Measurements from ENCODE around the gene MEX3B. TPM values are rescaled to one million over a fixed set of nuclear protein-coding genes. Genes with fewer than 3 reads are reported as not detected.

Gene MEX3B
- 9.0 TPM for total RNA-seq

DNA sequence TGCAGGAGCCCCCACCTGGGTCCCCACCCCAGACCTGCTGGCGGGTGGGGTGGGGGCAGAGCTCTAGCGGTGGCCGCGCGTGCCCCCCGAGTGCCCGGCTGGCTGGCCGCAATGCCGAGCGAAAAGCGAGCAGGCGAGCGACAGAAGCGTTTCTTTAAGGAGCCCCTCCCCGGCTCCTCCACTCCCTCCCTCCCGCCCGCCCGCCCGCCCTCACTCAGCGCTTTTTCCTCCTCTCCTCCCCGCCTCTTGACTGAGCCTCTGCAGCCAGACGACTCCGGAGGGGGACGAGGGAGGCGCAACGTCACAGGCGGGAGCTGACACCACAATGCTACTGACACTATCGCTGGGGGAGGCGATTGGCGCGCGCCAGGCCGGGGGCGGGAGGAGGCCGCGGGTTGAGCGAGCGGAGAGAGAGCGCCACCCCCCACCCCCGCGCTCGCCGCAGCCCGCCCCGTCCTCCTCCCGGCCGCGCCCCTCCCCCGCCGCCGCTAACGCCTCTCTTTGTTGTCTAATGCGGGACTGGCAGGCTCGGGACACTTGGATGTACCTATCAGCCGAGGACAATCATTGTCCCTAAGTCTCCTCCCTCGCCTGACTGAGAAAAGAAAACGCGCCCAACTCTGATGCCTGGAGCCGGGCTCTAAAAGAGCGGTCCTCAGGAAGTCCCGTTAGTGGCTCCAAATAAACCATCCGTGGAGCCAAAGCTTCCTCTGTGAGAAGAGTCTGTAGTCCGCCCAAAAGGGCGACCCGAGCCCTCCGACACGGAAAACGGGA is at the start of gene MEX3B:
TSS of gene MEX3B (minus strand) at position 127 of the 774 bp plus-strand sequence. CDS start 313 bp downstream, outside the sequence.
- no peaks in the 10 kb centered on the region for H3K9me3 ChIP-seq
- H3K27me3 ChIP-seq = no peaks in the 10 kb centered on the region
- peak; percentile 87 to 98 for DNase-seq (ENCODE audit: low spot score in 2 of 2)
- intact Hi-C loops (cut with DNase I) = loop anchor here (2.0 to 10.0 kb wide), 8 partner anchors 91 to 1351 kb away; partner anchors contain the start of genes ABHD17C, EFL1, FSD2 and SAXO2
- TF ChIP-seq, protein P1, sequence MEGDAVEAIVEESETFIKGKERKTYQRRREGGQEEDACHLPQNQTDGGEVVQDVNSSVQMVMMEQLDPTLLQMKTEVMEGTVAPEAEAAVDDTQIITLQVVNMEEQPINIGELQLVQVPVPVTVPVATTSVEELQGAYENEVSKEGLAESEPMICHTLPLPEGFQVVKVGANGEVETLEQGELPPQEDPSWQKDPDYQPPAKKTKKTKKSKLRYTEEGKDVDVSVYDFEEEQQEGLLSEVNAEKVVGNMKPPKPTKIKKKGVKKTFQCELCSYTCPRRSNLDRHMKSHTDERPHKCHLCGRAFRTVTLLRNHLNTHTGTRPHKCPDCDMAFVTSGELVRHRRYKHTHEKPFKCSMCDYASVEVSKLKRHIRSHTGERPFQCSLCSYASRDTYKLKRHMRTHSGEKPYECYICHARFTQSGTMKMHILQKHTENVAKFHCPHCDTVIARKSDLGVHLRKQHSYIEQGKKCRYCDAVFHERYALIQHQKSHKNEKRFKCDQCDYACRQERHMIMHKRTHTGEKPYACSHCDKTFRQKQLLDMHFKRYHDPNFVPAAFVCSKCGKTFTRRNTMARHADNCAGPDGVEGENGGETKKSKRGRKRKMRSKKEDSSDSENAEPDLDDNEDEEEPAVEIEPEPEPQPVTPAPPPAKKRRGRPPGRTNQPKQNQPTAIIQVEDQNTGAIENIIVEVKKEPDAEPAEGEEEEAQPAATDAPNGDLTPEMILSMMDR (IDR thresholded peaks at IDR 0.05) = no peak
- H3K36me3 ChIP-seq = no peaks in the 10 kb centered on the region
- peak within 1 kb of the TSS; percentile 86 to 95 for H3K4me3 ChIP-seq
- H3K4me1 ChIP-seq = peaks cover 0 to 6% of the 10 kb centered on the region in 2 donors
- peak within 1 kb of the TSS; percentile 83 to 88 for H3K27ac ChIP-seq

DNA sequence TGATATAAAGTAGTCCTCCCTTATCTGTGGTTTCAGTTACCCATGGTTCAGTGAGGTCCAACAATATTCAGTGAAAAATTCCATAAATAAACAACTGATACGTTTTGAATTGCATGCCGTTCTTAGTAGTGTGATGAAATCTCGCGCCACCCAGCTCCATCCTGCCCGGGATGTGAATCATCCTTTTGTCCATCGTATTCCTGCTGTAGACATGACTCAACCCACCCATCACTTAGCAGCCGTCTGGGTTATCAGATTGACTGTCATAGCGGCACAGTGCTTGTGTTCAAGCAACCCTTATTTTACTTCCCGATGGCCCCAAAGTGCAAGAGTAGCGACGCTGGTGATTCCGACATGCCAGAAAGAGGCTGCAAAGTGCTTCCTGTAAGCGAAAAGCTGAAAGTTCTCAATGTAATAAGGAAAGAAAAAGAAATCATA is 48.0 kb upstream of the MEX3B start:
- TF ChIP-seq, protein P1 (IDR thresholded peaks at IDR 0.05) = no peak
- Histone ChIP-seq H3K27ac (no peak overlapping the region), H3K4me1 (no peaks in the 10 kb centered on the region), H3K36me3 (no peaks in the 10 kb centered on the region), H3K9me3 (no peaks in the 10 kb centered on the region), H3K4me3 (no peak overlapping the region), H3K27me3 (no peaks in the 10 kb centered on the region)
- no peak for DNase-seq (ENCODE audit: low spot score in 2 of 2)
- intact Hi-C loops (cut with DNase I) = no loop called here

DNA sequence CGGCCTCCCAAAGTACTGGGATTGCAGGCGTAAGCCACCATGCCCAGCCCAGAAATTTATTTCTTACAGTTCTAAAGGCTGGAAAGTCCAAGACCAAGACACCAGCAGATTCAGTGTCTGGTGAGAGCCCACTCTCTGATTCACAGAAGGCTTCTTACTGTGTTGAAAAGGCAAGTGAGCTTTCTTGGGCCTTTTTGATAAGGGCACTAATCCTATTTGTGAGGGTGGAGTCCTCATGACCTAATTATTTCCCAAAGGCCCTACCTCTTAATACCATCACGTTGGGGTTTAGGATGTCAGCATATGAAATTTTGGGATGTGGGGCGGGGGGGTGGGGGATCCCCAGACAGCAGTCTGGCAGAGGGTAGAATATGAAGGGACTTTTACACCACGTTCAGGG is 47.5 kb upstream of the MEX3B start:
- Histone ChIP-seq H3K4me3 (no peak overlapping the region), H3K27ac (no peak overlapping the region), H3K9me3 (no peaks in the 10 kb centered on the region), H3K4me1 (no peaks in the 10 kb centered on the region), H3K27me3 (no peaks in the 10 kb centered on the region), H3K36me3 (no peaks in the 10 kb centered on the region)
- TF ChIP-seq, protein P1 (IDR thresholded peaks at IDR 0.05) = no peak
- intact Hi-C loops (cut with DNase I) = no loop called here
- no peak for DNase-seq (ENCODE audit: low spot score in 2 of 2)

DNA sequence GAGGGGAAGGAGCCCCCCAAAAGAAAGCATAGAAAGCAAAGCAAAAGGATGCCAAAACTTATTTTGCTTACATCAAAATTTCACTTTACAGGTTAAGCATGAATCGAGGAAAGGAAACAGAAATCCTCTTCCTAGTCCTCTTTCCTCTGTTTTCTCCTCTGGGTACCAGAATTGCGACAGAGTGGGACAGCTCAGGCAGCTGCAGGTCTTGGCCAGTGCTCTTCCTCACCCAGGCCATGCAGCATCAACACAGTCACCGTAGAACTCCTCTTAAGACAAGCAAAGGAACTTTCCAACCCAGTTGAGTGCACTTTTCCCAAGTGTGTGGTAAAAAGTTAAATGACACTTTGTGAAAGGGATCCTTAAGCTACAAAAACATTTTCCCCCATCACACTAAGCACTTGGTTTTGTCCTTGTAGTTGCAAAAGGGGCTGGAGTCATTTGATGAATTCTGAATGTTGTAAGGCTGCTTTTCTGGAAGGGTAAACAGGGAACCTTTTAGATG is 45.9 kb upstream of the MEX3B start:
- TF ChIP-seq, protein P1 (IDR thresholded peaks at IDR 0.05) = no peak
- H3K4me1 ChIP-seq = no peaks in the 10 kb centered on the region
- no peaks in the 10 kb centered on the region for H3K36me3 ChIP-seq
- no peaks in the 10 kb centered on the region for H3K27me3 ChIP-seq
- intact Hi-C loops (cut with DNase I) = no loop called here
- no peak overlapping the region for H3K27ac ChIP-seq
- no peak for DNase-seq (ENCODE audit: low spot score in 2 of 2)
- no peak overlapping the region for H3K4me3 ChIP-seq
- no peaks in the 10 kb centered on the region for H3K9me3 ChIP-seq

DNA sequence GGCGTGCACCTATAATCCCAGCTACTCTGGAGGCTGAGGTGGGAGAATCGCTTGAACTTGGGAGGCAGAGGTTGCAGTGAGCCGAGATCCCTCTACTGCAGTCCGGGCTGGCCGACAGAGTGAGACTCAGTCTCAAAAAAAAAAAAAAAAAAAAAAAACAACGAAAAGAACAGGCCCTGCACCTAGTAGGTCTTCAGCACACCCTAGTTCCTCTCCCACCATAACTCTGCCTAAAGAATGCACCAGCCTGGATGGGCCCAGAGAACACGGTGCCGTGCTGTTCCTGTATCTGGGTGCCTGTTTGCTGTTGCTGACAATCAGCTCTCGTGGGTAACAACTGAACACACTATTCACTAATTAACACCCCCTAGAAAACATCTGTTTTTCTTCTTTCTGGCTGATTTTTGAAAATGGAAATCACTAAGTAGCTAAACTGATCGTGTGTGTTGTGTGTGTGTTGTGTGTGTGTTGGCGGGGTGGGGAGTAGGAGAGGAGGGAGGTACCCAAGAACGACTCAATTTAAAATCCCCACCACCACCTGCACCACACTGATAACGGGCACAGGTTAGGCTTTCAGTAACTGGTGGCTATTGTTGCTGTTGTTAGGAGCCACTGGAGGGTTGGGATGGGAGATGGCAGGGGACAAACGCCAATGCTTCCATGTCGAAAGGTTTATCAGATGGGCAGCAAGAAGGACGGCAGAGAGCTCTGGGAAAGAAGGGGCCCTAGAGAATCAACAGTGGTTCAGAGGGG is 40.6 kb upstream of the MEX3B start:
- TF ChIP-seq, protein P1 (IDR thresholded peaks at IDR 0.05) = no peak
- Histone ChIP-seq H3K27ac (no peak overlapping the region), H3K27me3 (no peaks in the 10 kb centered on the region), H3K4me3 (no peak overlapping the region), H3K36me3 (no peaks in the 10 kb centered on the region), H3K4me1 (no peaks in the 10 kb centered on the region), H3K9me3 (no peaks in the 10 kb centered on the region)
- intact Hi-C loops (cut with DNase I) = no loop called here
- no peak for DNase-seq (ENCODE audit: low spot score in 2 of 2)
